ENCODE results near the gene CACNB2.

DNA sequence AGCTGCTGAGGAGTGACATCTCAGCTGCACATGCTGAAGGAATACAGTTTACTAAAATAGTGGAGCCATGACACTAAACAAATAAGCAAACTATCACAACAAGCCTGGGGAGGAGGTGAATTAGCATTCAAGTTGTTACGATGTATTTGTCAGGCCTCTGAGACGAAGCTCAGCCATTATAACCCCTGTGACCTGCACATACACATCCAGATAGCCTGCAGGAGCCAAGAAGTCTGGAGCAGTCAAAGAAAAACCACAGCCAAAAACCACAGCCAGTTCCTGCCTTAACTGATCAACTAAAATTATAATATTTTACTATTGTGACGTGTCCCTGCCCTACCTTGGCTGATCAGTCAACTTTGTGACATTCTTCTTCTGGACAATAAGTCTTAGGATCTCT, 442.6 kb downstream of the CACNB2 start:
- TF ChIP-seq ELF1 (IDR thresholded peaks at IDR 0.05) (no peak), SMC3 (IDR thresholded peaks at IDR 0.05; ENCODE audit: low read depth, low read length) (no peak), GABPA (IDR thresholded peaks at IDR 0.05; ENCODE audit: low read depth) (no peak), EZH2phosphoT487 (IDR thresholded peaks at IDR 0.05; ENCODE audit: borderline replicate concordance, low read depth) (no peak), YY1 (IDR thresholded peaks at IDR 0.05; ENCODE audit: low read depth) (no peak), NRF1 (IDR thresholded peaks at IDR 0.05; ENCODE audit: low read depth, low read length) (no peak), CTCF (IDR thresholded peaks at IDR 0.05) (no peak)
